ENCODE measurements around the gene ST6GAL2. TPM values are rescaled to one million over a fixed set of nuclear protein-coding genes. Genes with fewer than 3 reads are reported as not detected.

Gene ST6GAL2
- total RNA-seq, 2 donors from 2014 or later: 1.7 to 2.5 TPM

DNA sequence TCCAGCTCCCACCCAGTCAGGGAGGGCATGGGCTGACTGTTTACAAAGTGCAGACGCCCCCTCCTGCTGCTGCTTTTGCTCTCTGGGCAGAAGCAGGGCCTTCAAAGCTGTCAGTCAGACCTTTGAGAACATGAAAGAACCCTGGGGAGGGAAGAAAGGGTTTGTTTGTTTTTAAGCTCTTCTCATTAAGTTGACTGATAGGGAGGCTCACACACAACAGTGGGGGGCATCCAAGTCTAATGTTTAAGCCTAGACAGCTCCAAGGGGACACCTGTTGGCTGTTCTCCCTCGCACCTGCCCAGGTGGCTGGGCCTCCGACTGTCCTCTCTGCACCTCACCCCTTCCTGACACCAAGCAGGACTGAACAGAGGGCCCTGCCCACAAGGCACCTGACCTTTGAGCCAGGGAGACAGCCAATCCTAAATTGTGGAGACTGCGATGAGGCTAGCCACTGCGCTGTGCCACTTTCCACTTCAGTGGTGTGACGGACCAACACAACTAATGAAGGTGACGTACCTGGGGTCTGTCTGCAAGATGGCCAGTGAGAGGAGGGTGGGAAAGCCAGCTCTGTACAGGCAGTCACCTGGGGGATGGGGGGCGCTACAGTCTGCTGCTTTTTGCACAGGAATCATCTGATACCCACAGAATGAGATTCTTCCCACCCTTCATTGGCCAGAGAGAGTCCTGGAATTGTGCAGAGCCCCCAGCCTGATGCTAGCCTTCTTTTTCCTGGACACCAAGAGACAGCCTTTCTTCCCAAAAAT lies 16.3 kb downstream of the ST6GAL2 start:
- no peak overlapping the region for H3K9ac ChIP-seq (ENCODE audit: low read depth in 2 of 2, low read length in 2 of 2)
- DNase-seq: no peak
- H3K4me1 ChIP-seq: no peaks in the 10 kb centered on the region
- intact Hi-C loops (cut with DNase I): no loop called here
- TF ChIP-seq, protein P1, sequence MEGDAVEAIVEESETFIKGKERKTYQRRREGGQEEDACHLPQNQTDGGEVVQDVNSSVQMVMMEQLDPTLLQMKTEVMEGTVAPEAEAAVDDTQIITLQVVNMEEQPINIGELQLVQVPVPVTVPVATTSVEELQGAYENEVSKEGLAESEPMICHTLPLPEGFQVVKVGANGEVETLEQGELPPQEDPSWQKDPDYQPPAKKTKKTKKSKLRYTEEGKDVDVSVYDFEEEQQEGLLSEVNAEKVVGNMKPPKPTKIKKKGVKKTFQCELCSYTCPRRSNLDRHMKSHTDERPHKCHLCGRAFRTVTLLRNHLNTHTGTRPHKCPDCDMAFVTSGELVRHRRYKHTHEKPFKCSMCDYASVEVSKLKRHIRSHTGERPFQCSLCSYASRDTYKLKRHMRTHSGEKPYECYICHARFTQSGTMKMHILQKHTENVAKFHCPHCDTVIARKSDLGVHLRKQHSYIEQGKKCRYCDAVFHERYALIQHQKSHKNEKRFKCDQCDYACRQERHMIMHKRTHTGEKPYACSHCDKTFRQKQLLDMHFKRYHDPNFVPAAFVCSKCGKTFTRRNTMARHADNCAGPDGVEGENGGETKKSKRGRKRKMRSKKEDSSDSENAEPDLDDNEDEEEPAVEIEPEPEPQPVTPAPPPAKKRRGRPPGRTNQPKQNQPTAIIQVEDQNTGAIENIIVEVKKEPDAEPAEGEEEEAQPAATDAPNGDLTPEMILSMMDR (IDR thresholded peaks at IDR 0.05): no peak
- no peak overlapping the region for H3K4me3 ChIP-seq
- H3K27me3 ChIP-seq: no peaks in the 10 kb centered on the region
- no peak overlapping the region for H3K27ac ChIP-seq
- H3K9me3 ChIP-seq: no peaks in the 10 kb centered on the region
- no peaks in the 10 kb centered on the region for H3K36me3 ChIP-seq

DNA sequence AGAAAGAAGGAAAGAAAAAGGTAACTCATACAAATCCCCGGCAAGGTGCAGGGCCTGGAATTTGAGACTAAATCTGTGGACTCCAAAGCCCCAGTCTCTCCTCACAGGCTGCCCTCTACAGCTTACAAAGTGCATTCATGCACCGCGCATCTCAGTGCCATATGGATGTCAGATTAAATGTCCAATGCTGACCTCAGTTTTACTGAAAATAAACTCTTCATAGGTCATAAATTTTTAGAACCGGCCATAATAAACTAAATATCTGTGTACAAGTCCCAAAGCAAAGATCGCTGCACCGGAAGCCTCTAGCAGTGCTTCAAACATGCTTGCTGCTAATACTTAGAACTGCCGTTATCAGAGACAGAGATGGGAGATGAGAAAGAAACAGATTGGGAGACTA lies 17.7 kb downstream of the ST6GAL2 start:
- no peaks in the 10 kb centered on the region for H3K27me3 ChIP-seq
- intact Hi-C loops (cut with DNase I): no loop called here
- no peak overlapping the region for H3K4me3 ChIP-seq
- H3K9ac ChIP-seq (ENCODE audit: low read depth in 2 of 2, low read length in 2 of 2): no peak overlapping the region
- TF ChIP-seq, protein P1 (IDR thresholded peaks at IDR 0.05): no peak
- DNase-seq: no peak
- H3K27ac ChIP-seq: no peak overlapping the region
- no peaks in the 10 kb centered on the region for H3K4me1 ChIP-seq
- no peaks in the 10 kb centered on the region for H3K9me3 ChIP-seq
- H3K36me3 ChIP-seq: no peaks in the 10 kb centered on the region

DNA sequence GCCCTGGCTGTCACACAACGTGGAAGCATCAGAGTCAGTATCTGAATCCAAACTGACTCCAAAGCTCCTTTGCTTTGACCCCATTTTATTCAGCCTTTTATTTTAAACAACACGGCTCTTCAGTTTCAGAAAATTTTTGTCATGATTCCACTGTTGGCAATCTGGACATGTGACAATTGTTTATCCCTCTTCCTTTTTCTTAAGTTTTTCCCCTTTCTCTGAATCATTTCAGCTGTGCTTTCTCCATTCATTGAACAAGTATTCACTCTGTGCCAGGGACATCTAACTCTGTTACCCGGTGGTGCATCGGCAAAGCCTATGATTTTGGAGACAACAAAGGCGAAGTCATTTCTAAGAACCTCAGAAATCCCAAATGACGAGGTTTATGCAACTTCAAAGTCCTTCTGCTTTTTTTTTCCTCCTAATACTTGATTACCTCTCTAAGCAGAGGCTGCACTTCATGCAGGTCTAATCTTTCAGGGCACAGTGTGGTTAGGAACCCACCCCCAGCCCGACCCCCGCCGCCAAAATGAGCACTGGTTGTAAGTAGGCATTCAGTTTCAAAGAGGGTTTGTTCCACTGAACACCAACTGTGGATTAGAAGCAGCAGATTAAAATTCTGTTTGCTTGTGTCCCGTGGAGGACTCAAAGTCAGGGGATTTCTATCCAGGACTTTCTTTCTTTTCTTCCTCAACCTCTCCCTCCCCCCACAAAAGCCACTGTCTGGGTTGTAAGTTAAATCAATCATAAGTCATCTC lies 18.6 kb downstream of the ST6GAL2 start:
- H3K27me3 ChIP-seq: no peaks in the 10 kb centered on the region
- DNase-seq: no peak
- H3K9ac ChIP-seq (ENCODE audit: low read depth in 2 of 2, low read length in 2 of 2): no peak overlapping the region
- intact Hi-C loops (cut with DNase I): no loop called here
- H3K27ac ChIP-seq: no peak overlapping the region
- no peak overlapping the region for H3K4me3 ChIP-seq
- no peaks in the 10 kb centered on the region for H3K4me1 ChIP-seq
- no peaks in the 10 kb centered on the region for H3K9me3 ChIP-seq
- H3K36me3 ChIP-seq: no peaks in the 10 kb centered on the region
- TF ChIP-seq, protein P1 (IDR thresholded peaks at IDR 0.05): no peak

DNA sequence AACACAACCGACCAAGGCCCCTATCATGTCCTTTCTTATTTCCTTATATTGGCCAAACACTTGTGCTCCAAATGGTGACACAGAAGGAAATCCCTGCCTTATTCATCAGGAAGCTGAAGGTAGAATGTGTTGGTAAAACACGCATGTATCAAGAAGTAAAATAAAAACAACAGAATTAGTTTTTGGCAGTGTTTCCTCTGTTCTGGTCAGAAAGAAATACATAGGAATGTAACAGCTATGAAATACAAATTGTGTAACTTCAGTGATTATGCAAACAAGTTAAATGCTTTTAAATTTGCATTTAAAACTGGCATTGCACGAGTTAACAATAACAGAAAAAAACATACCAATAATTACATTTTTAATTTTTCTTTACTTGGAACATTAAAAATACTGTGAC lies 19.3 kb downstream of the ST6GAL2 start:
- H3K4me3 ChIP-seq: no peak overlapping the region
- H3K4me1 ChIP-seq: no peaks in the 10 kb centered on the region
- H3K9me3 ChIP-seq: no peaks in the 10 kb centered on the region
- H3K27me3 ChIP-seq: no peaks in the 10 kb centered on the region
- no peak overlapping the region for H3K27ac ChIP-seq
- no peak overlapping the region for H3K9ac ChIP-seq (ENCODE audit: low read depth in 2 of 2, low read length in 2 of 2)
- no peak for DNase-seq
- TF ChIP-seq, protein P1 (IDR thresholded peaks at IDR 0.05): no peak
- no peaks in the 10 kb centered on the region for H3K36me3 ChIP-seq
- intact Hi-C loops (cut with DNase I): no loop called here

DNA sequence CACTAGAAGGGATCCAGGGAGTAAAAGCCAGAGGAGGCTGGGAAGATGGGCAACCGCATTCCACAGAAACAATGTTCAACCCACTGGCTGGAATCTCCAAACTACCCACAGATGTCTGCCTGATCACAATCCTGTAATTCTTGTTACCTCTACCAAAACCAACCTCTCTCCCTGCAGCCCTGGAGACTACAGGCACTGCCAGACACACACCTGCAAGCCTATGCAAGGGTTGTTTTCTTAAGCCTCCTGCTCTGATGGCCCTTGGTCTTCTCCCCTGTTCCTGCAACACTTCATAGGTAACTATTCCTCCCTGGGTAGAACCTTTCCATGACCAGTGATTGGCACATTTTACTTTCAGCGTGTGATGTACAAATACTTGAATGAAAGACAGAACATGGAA lies 21.9 kb downstream of the ST6GAL2 start:
- DNase-seq: no peak
- Histone ChIP-seq H3K9ac (ENCODE audit: low read depth in 2 of 2, low read length in 2 of 2) (no peak overlapping the region), H3K36me3 (no peaks in the 10 kb centered on the region), H3K4me1 (no peaks in the 10 kb centered on the region), H3K27ac (no peak overlapping the region), H3K27me3 (no peaks in the 10 kb centered on the region), H3K9me3 (no peaks in the 10 kb centered on the region), H3K4me3 (no peak overlapping the region)
- TF ChIP-seq, protein P1 (IDR thresholded peaks at IDR 0.05): no peak
- intact Hi-C loops (cut with DNase I): loop anchor here (5.0 kb wide), 1 partner anchor 222 kb away; no protein-coding TSS in a partner anchor
